Astrocyte (in vitro differentiated cells and primary cell): ENCODE data around the gene NFU1.

Experiments used
- CTCF ChIP-seq: IDR thresholded peaks from 2 replicates; pipeline ENCODE4 v1.5.1; 2011; ENCODE audit warnings: low read depth, mild to moderate bottlenecking, inconsistent platforms, low read length, moderate library complexity; ENCODE audit not compliant: insufficient read depth
- EZH2 ChIP-seq: IDR thresholded peaks from 2 replicates; pipeline ENCODE4 v1.6.1; 2012; ENCODE audit warnings: mild to moderate bottlenecking, low read length, inconsistent platforms; ENCODE audit not compliant: insufficient read depth

- TF ChIP-seq CTCF = no peak
- no peak for TF ChIP-seq EZH2
Measured at GRCh38 chr2:69438580-69438979, 1.3 kb upstream of the NFU1 start.
